Muscle layer of colon (tissue), 2 donors: ENCODE measurements around the gene UBD.

Experiments used
- H3K27ac ChIP-seq: one replicate; pipeline ENCODE4 v1.7.0; 2013; ENCODE audit warnings: low read depth, mild to moderate bottlenecking, low read length, moderate library complexity
- H3K27me3 ChIP-seq, 2 donors: one replicate each; pipeline ENCODE4 v1.7.0; 2013; ENCODE audit warnings: low read length in 2 of 2, mild to moderate bottlenecking in 2 of 2; ENCODE audit not compliant: insufficient read depth in 2 of 2, control insufficient read depth in 1 of 2
- H3K36me3 ChIP-seq: one replicate; pipeline ENCODE4 v1.7.0; 2013; ENCODE audit warnings: mild to moderate bottlenecking, low read length; ENCODE audit not compliant: insufficient read depth
- H3K4me1 ChIP-seq: one replicate; pipeline ENCODE4 v1.7.0; 2013; ENCODE audit warnings: mild to moderate bottlenecking, low read length; ENCODE audit not compliant: insufficient read depth
- H3K4me3 ChIP-seq, 2 donors: one replicate each; pipeline ENCODE4 v1.7.0; 2013; ENCODE audit warnings: low read length in 2 of 2, low read depth in 1 of 2, mild to moderate bottlenecking in 1 of 2, moderate library complexity in 1 of 2
- H3K9ac ChIP-seq: one replicate; pipeline ENCODE4 v1.7.0; 2013; ENCODE audit warnings: low read length
- H3K9me3 ChIP-seq: one replicate; pipeline ENCODE4 v1.7.0; 2013; ENCODE audit warnings: mild to moderate bottlenecking, low read length
- donor health status: abdominal sarcoma.
- donor health status: Adenocarcinoma of cecum.

UBD gene

GRCh38 chr6:29589423-29590048 is 30.0 kb upstream of the UBD start:
- Histone ChIP-seq H3K9ac (no peak overlapping the region), H3K9me3 (no peaks in the 10 kb centered on the region), H3K4me1 (no peaks in the 10 kb centered on the region), H3K36me3 (no peaks in the 10 kb centered on the region), H3K4me3 (no peak overlapping the region), H3K27ac (no peak overlapping the region), H3K27me3 (no peaks in the 10 kb centered on the region)

- H3K9me3 ChIP-seq = no peaks in the 10 kb centered on the region
- H3K4me3 ChIP-seq = no peak within 1 kb of the TSS
- H3K27ac ChIP-seq = no peak within 1 kb of the TSS
- H3K4me1 ChIP-seq = no peaks in the 10 kb centered on the region
- no peaks in the 10 kb centered on the region for H3K36me3 ChIP-seq
- H3K27me3 ChIP-seq = no peaks in the 10 kb centered on the region
- H3K9ac ChIP-seq = no peak within 1 kb of the TSS
Measured at GRCh38 chr6:29584821-29585220, 25.3 kb upstream of the UBD start, which contains the start of gene OR2H2. Gene OR2H2, plus strand, starts transcription at chr6:29585121. Its CDS starts 2,824 bp downstream, at chr6:29587945.

- no peaks in the 10 kb centered on the region for H3K9me3 ChIP-seq
- H3K9ac ChIP-seq = no peak overlapping the region
- no peak overlapping the region for H3K4me3 ChIP-seq
- H3K36me3 ChIP-seq = no peaks in the 10 kb centered on the region
- no peak overlapping the region for H3K27ac ChIP-seq
- no peaks in the 10 kb centered on the region for H3K27me3 ChIP-seq
- H3K4me1 ChIP-seq = no peaks in the 10 kb centered on the region
Measured at GRCh38 chr6:29577544-29577943, 18.0 kb upstream of the UBD start.

- Histone ChIP-seq H3K9me3 (no peaks in the 10 kb centered on the region), H3K9ac (no peak overlapping the region), H3K27me3 (no peaks in the 10 kb centered on the region), H3K27ac (no peak overlapping the region), H3K36me3 (no peaks in the 10 kb centered on the region), H3K4me1 (no peaks in the 10 kb centered on the region), H3K4me3 (no peak overlapping the region)
Measured at GRCh38 chr6:29576056-29576455, 16.5 kb upstream of the UBD start.

GRCh38 chr6:29567991-29568390 is 8.5 kb upstream of the UBD start:
- Histone ChIP-seq H3K4me3 (no peak overlapping the region), H3K9ac (no peak overlapping the region), H3K36me3 (no peaks in the 10 kb centered on the region), H3K4me1 (no peaks in the 10 kb centered on the region), H3K27ac (no peak overlapping the region), H3K27me3 (no peaks in the 10 kb centered on the region), H3K9me3 (no peaks in the 10 kb centered on the region)

- no peaks in the 10 kb centered on the region for H3K9me3 ChIP-seq
- no peaks in the 10 kb centered on the region for H3K27me3 ChIP-seq
- no peak overlapping the region for H3K4me3 ChIP-seq
- H3K27ac ChIP-seq = no peak overlapping the region
- H3K9ac ChIP-seq = no peak overlapping the region
- no peaks in the 10 kb centered on the region for H3K36me3 ChIP-seq
- H3K4me1 ChIP-seq = no peaks in the 10 kb centered on the region
Measured at GRCh38 chr6:29567541-29567940, 8.0 kb upstream of the UBD start.

- Histone ChIP-seq H3K9ac (no peak overlapping the region), H3K4me3 (no peak overlapping the region), H3K36me3 (no peaks in the 10 kb centered on the region), H3K9me3 (no peaks in the 10 kb centered on the region), H3K4me1 (no peaks in the 10 kb centered on the region), H3K27me3 (no peaks in the 10 kb centered on the region), H3K27ac (no peak overlapping the region)
Measured at GRCh38 chr6:29566856-29567255, 7.3 kb upstream of the UBD start.

- Histone ChIP-seq H3K4me3 (no peak overlapping the region), H3K27ac (no peak overlapping the region), H3K27me3 (no peaks in the 10 kb centered on the region), H3K4me1 (no peaks in the 10 kb centered on the region), H3K36me3 (no peaks in the 10 kb centered on the region), H3K9ac (no peak overlapping the region), H3K9me3 (no peaks in the 10 kb centered on the region)
Measured at GRCh38 chr6:29564875-29565274, 5.3 kb upstream of the UBD start.

GRCh38 chr6:29563435-29563965 is 4.0 kb upstream of the UBD start:
- Histone ChIP-seq H3K27ac (no peak overlapping the region), H3K4me1 (no peaks in the 10 kb centered on the region), H3K27me3 (no peaks in the 10 kb centered on the region), H3K36me3 (no peaks in the 10 kb centered on the region), H3K9ac (no peak overlapping the region), H3K4me3 (no peak overlapping the region), H3K9me3 (no peaks in the 10 kb centered on the region)

- no peak overlapping the region for H3K4me3 ChIP-seq
- no peak overlapping the region for H3K27ac ChIP-seq
- H3K9ac ChIP-seq = no peak overlapping the region
- no peaks in the 10 kb centered on the region for H3K9me3 ChIP-seq
- H3K4me1 ChIP-seq = no peaks in the 10 kb centered on the region
- H3K36me3 ChIP-seq = no peaks in the 10 kb centered on the region
- H3K27me3 ChIP-seq = no peaks in the 10 kb centered on the region
Measured at GRCh38 chr6:29561606-29562181, 2.2 kb upstream of the UBD start.

GRCh38 chr6:29561091-29561490 is 1.6 kb upstream of the UBD start:
- Histone ChIP-seq H3K4me3 (no peak overlapping the region), H3K27ac (no peak overlapping the region), H3K4me1 (no peaks in the 10 kb centered on the region), H3K9me3 (no peaks in the 10 kb centered on the region), H3K36me3 (no peaks in the 10 kb centered on the region), H3K27me3 (no peaks in the 10 kb centered on the region), H3K9ac (no peak overlapping the region)
